CD4-positive, alpha-beta T cell treated with Interleukin-6 at 100 ng/mL for 8 hours (primary cell): ENCODE data around the gene TNFRSF4.
"Not testable (repeated sequence)": the region's sequence is repeated elsewhere in the genome, so short reads cannot be mapped to it uniquely, and the experiment has no call there.

Source experiments
- DNase-seq: peaks from one replicate; pipeline ENCODE4 v3.0.0-alpha.2; 2020; ENCODE audit warnings: mixed read lengths, low spot score

Gene TNFRSF4

DNA sequence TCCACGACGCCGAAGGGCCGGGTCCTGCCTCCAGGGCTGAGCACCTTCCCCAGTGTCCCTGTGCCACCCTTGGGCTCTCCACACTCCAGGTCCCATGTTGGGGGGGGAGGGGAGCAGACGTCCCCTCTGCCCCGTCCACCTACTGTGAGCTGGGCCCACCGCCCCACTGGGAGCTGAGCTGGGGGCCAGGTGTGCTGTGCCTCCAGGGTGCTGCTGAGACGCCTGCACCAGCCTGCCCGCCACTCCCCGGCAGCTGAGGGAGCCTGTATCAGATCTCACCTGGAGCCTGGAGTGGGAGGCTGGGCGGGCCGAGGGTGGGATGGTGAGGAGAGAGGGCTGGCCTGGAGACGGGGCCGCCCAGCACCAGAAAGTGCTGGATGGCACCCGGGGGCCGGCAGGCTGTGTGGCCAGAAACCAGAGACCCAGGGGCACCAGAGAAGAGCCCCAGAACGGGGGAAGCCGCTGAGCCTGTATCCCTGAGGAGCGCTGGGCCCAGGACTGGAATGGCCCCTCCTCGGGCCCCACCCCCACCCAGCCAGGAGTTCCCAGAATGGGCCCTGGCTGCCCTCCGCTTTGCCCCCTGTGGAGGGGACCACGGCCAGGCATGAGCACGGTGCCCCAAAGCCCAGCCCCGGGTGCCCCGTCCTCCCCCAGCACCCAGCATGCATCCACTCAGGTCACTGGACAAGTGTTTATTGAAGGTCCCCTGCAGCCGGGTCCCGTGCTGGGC lies 11.0 kb downstream of the TNFRSF4 start:
- DNase-seq: no peak

GRCh38 chr1:1200876-1201810 lies 12.8 kb downstream of the TNFRSF4 start:
- DNase-seq: peak; percentile 84

GRCh38 chr1:1199961-1200875 lies 13.7 kb downstream of the TNFRSF4 start:
- no peak for DNase-seq

GRCh38 chr1:1199141-1199960 lies 14.6 kb downstream of the TNFRSF4 start:
- no peak for DNase-seq

DNA sequence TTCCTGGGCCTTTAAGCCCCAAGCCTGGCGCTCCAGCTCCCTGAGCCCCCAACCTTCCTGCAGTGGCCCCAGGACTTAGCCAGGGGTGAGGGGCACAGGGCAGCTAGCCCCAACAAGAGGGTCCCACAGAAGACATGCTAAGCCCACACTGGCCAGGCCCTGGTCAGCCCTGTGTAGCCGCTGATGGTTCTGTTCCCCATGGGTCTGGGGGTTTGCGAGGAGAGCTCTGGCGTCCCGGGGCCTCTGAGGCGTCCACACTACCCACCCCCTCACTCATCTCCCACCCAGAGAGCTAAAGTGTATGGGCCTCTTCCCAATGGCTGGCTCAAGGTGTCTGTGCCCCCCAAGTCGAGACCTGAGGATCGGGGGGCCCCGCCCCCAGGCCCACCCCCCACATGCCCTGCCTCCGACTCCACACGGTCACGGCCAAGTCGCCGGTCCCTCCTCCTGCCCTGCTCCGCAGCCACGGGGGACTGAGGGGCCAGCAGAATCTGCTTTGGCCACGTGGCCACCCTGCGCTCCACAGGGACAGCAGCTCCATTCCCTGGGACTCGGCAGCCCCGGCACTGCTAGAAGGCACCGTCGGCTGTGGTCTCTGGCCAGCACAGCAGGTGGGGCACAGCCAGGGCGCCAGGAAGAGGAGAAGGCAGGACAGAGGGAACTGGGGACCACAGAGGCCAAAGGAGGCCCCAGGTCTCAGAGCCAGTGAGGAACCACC lies 15.4 kb downstream of the TNFRSF4 start:
- DNase-seq: no peak

GRCh38 chr1:1197551-1198422 lies 16.2 kb downstream of the TNFRSF4 start:
- no peak for DNase-seq

DNA sequence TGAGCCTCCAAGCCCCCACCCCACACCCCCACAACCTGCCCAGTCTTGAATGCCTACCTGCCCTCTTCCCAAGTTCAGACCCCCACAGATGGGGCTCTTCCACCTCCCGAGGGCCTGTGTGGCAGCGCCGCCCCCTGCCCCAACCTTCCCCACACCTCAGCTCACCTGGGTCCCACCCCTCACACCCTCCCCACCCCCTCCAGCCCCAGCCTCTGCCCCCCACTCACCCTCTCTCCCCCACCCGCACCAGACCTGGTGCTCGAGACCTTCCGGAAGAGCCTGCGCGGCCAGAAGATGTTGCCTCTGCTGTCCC lies 16.8 kb downstream of the TNFRSF4 start:
- DNase-seq: no peak

DNA sequence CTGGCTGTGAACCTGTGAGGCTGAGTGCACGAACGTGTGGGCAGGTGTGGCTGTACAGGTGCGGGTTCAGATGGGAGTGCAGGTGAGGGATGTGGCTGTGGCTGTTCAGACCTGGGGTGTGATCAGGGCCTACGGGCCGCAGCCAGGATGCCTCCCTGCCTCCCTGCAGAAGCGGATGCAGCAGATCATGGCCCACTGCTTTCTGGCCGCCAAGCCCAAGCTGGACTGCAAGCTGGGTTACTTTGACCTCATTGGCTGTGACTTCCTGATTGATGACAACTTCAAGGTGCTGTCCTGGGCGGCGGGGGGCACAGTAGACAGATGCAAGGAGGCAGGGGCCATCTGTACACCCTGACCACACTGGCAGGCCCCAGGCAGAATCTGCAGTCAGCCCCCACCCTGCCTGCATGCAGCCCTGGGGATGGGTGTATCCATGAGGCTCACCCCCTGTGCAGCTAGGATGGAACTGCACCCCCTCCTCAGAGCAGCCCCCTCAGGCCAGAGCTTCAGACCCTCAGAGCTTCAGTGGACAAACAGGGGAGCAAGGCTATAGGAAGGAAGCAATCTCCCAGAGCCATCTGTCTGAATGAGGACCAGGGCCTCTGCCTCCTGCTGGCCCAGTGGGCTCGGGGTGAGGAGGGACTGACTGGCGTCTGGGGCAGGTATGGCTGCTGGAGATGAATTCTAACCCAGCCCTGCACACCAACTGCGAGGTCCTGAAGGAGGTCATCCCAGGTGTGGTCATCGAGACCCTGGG lies 17.3 kb downstream of the TNFRSF4 start:
- no peak for DNase-seq

GRCh38 chr1:1195726-1196125 lies 18.2 kb downstream of the TNFRSF4 start:
- not testable (repeated sequence) for DNase-seq

DNA sequence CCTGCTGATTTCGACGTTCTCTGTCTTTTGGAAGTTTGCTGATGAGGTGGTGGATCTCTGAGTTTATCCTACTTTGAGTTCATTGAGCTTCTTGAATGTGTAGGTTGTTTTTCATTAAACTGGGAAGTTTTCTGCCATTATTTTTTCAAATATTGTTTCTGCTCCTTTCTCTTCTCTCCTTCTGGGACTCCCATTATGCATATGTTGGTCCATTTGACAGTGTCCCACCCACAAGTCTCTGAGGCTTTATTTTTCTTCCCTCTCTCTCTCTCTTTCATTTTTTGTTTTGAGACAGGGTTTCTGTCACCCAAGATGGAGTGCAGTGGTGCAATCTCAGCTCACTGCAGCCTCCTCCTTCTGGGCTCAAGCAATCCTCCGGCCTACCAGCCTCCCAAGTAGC lies 19.2 kb downstream of the TNFRSF4 start:
- no peak for DNase-seq

DNA sequence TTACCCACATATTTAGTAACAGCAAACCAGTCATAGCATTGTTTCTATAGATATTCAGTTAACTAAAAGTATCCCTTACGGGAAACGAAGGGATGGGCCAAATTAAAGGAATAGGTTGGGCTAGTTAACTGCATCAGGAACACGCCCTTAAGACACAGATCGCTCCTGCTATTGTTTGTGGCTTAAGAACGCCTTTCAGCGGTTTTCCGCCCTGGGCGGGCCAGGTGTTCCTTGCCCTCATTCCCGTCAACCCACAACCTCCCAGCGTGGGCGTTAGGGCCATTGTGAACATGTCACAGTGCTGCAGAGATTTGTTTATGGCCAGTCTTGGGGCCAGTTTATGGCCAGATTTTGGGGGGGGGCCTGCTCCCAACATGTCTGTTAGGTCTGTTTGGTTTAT lies 22.2 kb downstream of the TNFRSF4 start:
- DNase-seq: no peak

DNA sequence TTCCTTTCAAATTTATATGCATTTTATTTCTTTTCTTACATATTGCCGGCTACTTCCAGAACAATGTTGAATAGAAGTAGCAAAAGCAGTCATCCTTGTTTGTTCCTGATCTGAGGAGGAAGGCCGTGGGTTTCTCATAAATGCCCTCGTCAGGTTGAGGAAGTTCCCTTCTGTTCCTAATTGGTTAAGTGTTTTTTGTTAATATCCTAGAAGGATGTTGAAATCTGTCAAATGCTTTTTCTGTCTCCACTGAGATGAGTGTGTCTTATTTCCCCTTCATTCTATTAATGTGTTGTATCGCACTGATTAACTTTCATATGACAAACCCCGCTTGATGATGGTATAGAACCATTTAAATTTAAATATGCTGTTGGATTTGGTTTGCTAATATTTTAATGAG lies 24.8 kb downstream of the TNFRSF4 start:
- DNase-seq: no peak

DNA sequence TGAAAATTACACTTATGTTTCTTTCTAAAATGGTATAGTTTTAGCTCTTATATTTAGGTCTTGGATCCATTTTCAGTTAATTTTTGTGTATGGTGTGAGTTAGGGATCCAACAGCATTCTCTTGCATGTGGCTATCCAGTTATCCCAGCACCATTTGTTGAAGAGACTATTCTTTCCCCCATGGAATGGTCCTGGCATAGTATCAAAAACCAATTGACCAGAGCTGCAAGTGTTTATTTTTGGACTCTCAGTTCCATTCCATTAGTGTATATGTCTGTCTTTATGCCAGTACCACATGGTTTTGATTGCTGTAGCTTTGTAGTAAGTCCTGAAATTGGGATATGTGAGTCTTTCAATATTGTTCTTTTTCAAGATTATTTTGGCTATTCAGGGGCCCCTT lies 26.0 kb downstream of the TNFRSF4 start:
- no peak for DNase-seq

- DNase-seq: no peak
Measured at GRCh38 chr1:1185101-1185765, 28.7 kb downstream of the TNFRSF4 start.

DNA sequence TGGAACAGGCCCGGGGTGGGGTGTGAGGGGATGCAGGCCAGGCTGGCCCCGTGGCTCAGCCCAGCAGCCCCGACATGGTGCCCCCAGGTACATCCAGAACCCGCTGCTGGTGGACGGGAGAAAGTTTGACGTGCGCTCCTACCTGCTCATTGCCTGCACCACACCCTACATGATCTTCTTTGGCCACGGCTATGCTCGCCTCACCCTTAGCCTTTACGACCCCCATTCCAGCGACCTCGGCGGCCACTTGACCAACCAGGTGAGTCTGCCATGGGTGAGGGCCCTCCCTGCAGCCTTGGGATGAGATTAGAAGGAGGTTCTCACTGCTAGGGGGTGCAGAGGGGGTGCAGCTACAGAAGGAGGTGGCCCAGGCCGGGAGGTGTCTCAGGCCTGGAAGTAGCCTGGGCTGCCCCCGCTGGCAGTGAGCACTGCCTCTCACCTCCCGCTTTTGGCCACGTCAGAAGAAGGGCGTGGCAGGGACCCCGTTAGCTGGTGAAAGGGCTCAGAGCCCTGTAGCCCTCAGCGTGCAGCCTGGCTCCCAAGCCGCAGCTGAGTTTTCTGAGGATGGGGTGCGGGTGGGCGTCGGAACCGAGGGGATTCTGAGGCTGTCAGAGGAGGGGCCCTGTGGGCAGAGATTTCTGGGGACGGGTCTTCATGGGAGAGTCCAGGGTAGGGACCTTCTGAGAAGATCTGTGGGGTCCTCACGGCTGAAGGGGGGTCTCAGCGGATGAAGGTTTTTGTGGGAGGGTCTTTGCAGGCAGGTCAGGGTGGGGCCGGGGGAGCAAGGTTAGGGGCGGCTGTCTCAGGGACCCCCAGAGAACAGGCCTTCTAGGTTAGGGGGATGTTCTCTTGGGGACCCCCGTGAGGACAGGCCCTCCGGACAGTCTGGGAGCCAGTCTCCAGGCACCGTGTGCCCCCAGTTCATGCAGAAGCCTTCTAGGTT lies 29.8 kb downstream of the TNFRSF4 start:
- no peak for DNase-seq

DNA sequence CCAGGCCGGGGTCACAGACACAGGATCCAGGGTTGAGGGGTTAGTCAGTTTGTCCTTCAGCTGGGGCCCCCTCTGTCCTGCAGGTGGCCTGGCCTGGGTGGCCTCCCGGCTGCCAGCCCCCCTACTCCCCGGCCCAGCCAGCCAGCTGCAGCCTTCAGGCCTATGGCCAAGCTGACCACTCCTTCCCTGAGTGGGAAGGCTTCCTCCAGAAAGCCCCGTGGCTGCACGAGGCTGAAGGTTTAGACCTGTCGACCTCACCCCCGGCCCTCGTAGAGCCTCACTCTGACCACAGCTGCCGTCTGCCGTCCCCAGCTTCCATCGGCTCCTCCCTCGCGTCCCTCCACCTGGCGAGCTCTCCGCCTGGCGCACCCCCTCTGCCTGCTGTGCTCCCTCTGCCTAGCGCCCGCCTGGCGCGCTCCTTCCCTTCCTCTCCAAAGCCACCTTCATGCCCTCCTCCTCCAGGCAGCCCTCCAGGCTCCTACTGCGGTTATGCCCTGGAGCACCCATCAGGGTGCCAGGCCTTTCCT lies 30.7 kb downstream of the TNFRSF4 start:
- DNase-seq: no peak
